PC-3 (cell line): ENCODE data around the gene INAFM2. TPM values are rescaled to one million over a fixed set of nuclear protein-coding genes. Genes with fewer than 3 reads are reported as not detected.

Experiments
- ATAC-seq: fragments of 200-7000 bp; cut with Tn5 transposase; 2 replicates; pipeline ENCODE4 v1.9.1; 2020; ENCODE audit warnings: mild to moderate bottlenecking, moderate library complexity
- BruUV-seq: library from RNA; stranded (reverse); fragments of 400-500 nt; replicated peaks from 2 replicates; lab custom pipeline; 2021; lab: Mats Ljungman, UMichigan
- CTCF ChIA-PET: fragments of 300-600 bp; sonication (Branson Sonifier 250); formaldehyde crosslinking; loops from one replicate; lab custom pipeline; 2022; ENCODE audit warnings: antibody characterized with exemption; lab: Charles Lee
- POLR2A ChIA-PET: fragments of 300-600 bp; sonication (Branson Sonifier 250); formaldehyde crosslinking; loops from one replicate; lab custom pipeline; 2022; ENCODE audit warnings: antibody characterized with exemption; ENCODE audit not compliant: unreplicated experiment; lab: Charles Lee
- DNase-seq: peaks from one replicate; pipeline ENCODE4 v3.0.0-alpha.2; 2015
- H2AFZ ChIP-seq: fragments of 300-600 bp; sonication (generic); 2 replicates; pipeline ENCODE4 v1.6.0; 2016; ENCODE audit warnings: antibody characterized with exemption, low read length
- H3F3A ChIP-seq: fragments of 300-600 bp; sonication (generic); one replicate; pipeline ENCODE4 v1.6.0; 2017; ENCODE audit warnings: antibody characterized with exemption, low read length, control low read depth, mild to moderate bottlenecking; ENCODE audit not compliant: unreplicated experiment
- H3K27ac ChIP-seq: fragments of 300-600 bp; sonication (generic); 2 replicates; pipeline ENCODE4 v1.5.1; 2016; ENCODE audit warnings: mild to moderate bottlenecking, low read length
- H3K27me3 ChIP-seq: fragments of 300-600 bp; sonication (generic); 2 replicates; pipeline ENCODE4 v1.6.1; 2016; ENCODE audit warnings: low read length, mixed read lengths
- H3K36me3 ChIP-seq: fragments of 300-600 bp; sonication (generic); 2 replicates; pipeline ENCODE4 v1.6.1; 2016; ENCODE audit warnings: low read depth, mixed run types, low read length, mixed read lengths
- H3K4me1 ChIP-seq: fragments of 300-600 bp; sonication (generic); 2 replicates; pipeline ENCODE4 v1.5.1; 2016; ENCODE audit warnings: low read length; ENCODE audit not compliant: insufficient read depth
- H3K4me2 ChIP-seq: fragments of 300-600 bp; sonication (generic); 2 replicates; pipeline ENCODE4 v1.6.0; 2016; ENCODE audit warnings: low read length
- H3K4me3 ChIP-seq: fragments of 300-600 bp; sonication (generic); 2 replicates; pipeline ENCODE4 v1.5.1; 2016; ENCODE audit warnings: mild to moderate bottlenecking, low read length, mixed read lengths
- H3K79me2 ChIP-seq: fragments of 300-600 bp; sonication (generic); 2 replicates; pipeline ENCODE4 v1.6.1; 2017; ENCODE audit warnings: low read length, mixed read lengths
- H3K9ac ChIP-seq: fragments of 300-600 bp; sonication (generic); 2 replicates; pipeline ENCODE4 v1.6.0; 2016; ENCODE audit warnings: mild to moderate bottlenecking, low read length
- H3K9me2 ChIP-seq: fragments of 300-600 bp; sonication (generic); replicated peaks from 2 replicates; pipeline ENCODE4 v1.6.1; 2016; ENCODE audit warnings: mixed run types, low read length, mixed read lengths
- H3K9me3 ChIP-seq: fragments of 300-600 bp; sonication (generic); 2 replicates; pipeline ENCODE4 v1.6.1; 2016; ENCODE audit warnings: low read length, mixed read lengths
- H4K20me1 ChIP-seq: fragments of 300-600 bp; sonication (generic); 2 replicates; pipeline ENCODE4 v1.6.1; 2016; ENCODE audit warnings: low read length, mixed read lengths
- EZH2 ChIP-seq: fragments of 300-600 bp; sonication (generic); IDR thresholded peaks from one replicate; pipeline ENCODE4 v1.6.1; 2017; ENCODE audit warnings: antibody characterized with exemption, mild to moderate bottlenecking, low read length; ENCODE audit not compliant: unreplicated experiment
- EZH2phosphoT487 ChIP-seq: fragments of 300-600 bp; sonication (generic); IDR thresholded peaks from 2 replicates; pipeline ENCODE4 v1.6.1; 2018; ENCODE audit warnings: mild to moderate bottlenecking, antibody characterized with exemption, low read length, borderline replicate concordance
- intact Hi-C: fragments of 100-400 bp; cut with micrococcal nuclease; formaldehyde crosslinking; loops from 2 replicates; pipeline ENCODE4 v1.9.0; 2023
- total RNA-seq: library from RNA; depleted of rRNA; stranded (reverse); fragments of >200 nt; gene quantifications from 2 replicates; pipeline ENCODE4 v1.2.3, GENCODE V29; 2014
- TF ChIP-seq, protein P1 (sequence below): fragments of 300-600 bp; sonication (generic); conservative IDR thresholded peaks from 2 replicates; pipeline ENCODE4 v1.5.1; 2017; ENCODE audit warnings: antibody characterized with exemption, low read depth, mild to moderate bottlenecking, low read length

Gene INAFM2
- total RNA-seq, 1 experiment from 2014 or later = 22.1 TPM

DNA sequence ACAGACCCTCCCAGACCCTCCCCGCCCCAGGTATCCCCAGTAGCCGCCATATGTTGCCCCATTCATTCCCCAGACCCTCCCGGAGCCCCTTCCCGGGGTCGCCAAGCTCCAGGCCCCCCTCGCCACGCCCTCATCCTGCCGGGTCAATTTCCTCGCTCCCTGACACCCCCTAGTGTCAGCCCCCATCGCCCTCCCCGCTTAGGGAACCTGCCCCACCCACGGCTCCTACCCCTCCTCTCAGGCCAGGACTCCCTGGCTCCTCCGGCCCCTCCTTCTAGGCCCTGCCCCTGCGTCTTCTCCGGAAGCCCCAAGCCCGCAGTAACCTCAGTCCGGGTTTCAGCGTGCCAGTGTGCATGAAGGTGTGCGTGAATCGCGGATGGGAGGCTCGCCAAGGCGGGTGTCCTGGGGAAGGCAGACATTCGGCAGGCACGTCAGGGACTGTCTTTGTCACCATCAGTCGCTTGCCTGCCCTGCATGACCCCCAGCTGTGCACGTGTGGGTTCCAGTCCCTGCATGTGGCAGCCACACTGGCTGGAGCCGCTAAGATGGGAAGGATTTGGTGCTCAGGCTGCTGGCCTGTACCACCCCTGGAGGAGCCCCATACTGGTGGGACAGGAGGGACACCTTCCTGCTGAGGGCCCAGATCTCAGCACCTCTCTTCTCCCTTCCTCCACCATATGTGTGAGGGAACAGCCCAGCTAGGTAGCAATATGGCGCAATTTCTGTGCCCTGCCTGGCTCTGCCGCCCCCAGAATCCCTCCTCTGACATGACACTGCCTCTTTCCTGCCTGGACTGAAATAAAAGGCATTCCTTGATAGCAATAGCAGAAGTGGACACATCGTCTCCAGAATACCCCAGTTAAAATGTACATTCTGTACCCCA lies 35.2 kb downstream of the INAFM2 start:
- DNase-seq (peak; percentile 27), ATAC-seq (peak; percentile 37)
- Histone ChIP-seq H3K4me1 (peaks cover 8% of the 10 kb centered on the region; the same call in 1 of the 2 replicates), H3K9ac (no peak overlapping the region), H3K36me3 (no peaks in the 10 kb centered on the region), H3K27me3 (no peaks in the 10 kb centered on the region), H3K9me3 (no peaks in the 10 kb centered on the region), H3F3A (no peaks in the 10 kb centered on the region), H4K20me1 (no peaks in the 10 kb centered on the region), H2AFZ (peak overlapping the region; percentile 74), H3K79me2 (no peaks in the 10 kb centered on the region), H3K4me3 (peak overlapping the region; percentile 65), H3K9me2 (no peaks in the 10 kb centered on the region), H3K27ac (no peak overlapping the region), H3K4me2 (peak overlapping the region; percentile 83)
- ChIA-PET POLR2A (no interaction called here), CTCF (no interaction called here)
- TF ChIP-seq, protein P1, sequence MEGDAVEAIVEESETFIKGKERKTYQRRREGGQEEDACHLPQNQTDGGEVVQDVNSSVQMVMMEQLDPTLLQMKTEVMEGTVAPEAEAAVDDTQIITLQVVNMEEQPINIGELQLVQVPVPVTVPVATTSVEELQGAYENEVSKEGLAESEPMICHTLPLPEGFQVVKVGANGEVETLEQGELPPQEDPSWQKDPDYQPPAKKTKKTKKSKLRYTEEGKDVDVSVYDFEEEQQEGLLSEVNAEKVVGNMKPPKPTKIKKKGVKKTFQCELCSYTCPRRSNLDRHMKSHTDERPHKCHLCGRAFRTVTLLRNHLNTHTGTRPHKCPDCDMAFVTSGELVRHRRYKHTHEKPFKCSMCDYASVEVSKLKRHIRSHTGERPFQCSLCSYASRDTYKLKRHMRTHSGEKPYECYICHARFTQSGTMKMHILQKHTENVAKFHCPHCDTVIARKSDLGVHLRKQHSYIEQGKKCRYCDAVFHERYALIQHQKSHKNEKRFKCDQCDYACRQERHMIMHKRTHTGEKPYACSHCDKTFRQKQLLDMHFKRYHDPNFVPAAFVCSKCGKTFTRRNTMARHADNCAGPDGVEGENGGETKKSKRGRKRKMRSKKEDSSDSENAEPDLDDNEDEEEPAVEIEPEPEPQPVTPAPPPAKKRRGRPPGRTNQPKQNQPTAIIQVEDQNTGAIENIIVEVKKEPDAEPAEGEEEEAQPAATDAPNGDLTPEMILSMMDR = 0 out of 2 replicates have a peak, but pooled peaks have one; percentile 25
- TF ChIP-seq EZH2phosphoT487 = no peak
- no peak for TF ChIP-seq EZH2
- intact Hi-C loops = no loop called here
- BruUV-seq = no TSS peak

DNA sequence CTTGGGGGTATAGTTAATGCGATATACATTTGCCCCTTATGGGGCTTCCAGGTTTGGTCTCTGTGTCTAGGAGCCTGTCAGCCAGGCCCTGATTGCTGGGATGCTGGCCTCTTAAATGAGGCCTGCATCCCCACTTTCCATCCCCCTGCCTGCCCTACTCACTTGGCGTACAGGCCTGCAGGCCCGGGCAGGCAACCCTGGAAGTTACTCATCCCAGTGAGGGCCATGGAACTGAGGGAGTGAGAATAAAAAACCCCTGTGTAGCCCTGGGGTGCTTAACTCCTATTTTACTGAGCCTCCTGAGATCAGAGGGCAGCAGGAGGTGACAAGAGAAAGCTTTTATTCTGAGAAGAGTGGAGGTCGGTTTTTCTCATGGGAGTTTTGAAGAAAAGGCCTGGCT lies 36.5 kb downstream of the INAFM2 start:
- Histone ChIP-seq H3K4me1 (peaks cover 8% of the 10 kb centered on the region; the same call in 1 of the 2 replicates), H3K9me2 (no peaks in the 10 kb centered on the region), H3K27ac (no peak overlapping the region), H3K4me2 (no peak overlapping the region), H3K9ac (no peak overlapping the region), H2AFZ (no peak overlapping the region), H3K4me3 (no peak overlapping the region), H3K27me3 (no peaks in the 10 kb centered on the region), H3K36me3 (no peaks in the 10 kb centered on the region), H3K9me3 (no peaks in the 10 kb centered on the region), H4K20me1 (no peaks in the 10 kb centered on the region), H3K79me2 (no peaks in the 10 kb centered on the region), H3F3A (no peaks in the 10 kb centered on the region)
- BruUV-seq = no TSS peak
- DNase-seq (no peak), ATAC-seq (no peak)
- intact Hi-C loops = no loop called here
- ChIA-PET POLR2A (no interaction called here), CTCF (no interaction called here)
- TF ChIP-seq EZH2 (no peak), EZH2phosphoT487 (no peak)
- TF ChIP-seq, protein P1 = no peak

GRCh38 chr15:40361640-40362039 lies 38.1 kb downstream of the INAFM2 start:
- Histone ChIP-seq H3F3A (no peaks in the 10 kb centered on the region), H3K79me2 (no peaks in the 10 kb centered on the region), H3K9ac (no peak overlapping the region), H3K27me3 (no peaks in the 10 kb centered on the region), H3K4me3 (no peak overlapping the region), H3K4me1 (peaks cover 8% of the 10 kb centered on the region; the same call in 1 of the 2 replicates), H3K27ac (no peak overlapping the region), H3K9me2 (no peaks in the 10 kb centered on the region), H3K36me3 (no peaks in the 10 kb centered on the region), H3K9me3 (no peaks in the 10 kb centered on the region), H3K4me2 (no peak overlapping the region), H4K20me1 (no peaks in the 10 kb centered on the region), H2AFZ (no peak overlapping the region)
- TF ChIP-seq, protein P1 = no peak
- TF ChIP-seq EZH2 (no peak), EZH2phosphoT487 (no peak)
- intact Hi-C loops = no loop called here
- POLR2A ChIA-PET = no interaction called here
- no TSS peak for BruUV-seq
- DNase-seq (no peak), ATAC-seq (no peak)
- CTCF ChIA-PET = no interaction called here
